Right lobe of liver (tissue), 4 donors: ENCODE results near the gene LZTR1.

ENCODE experiments used
- CTCF ChIP-seq, 4 donors: fragments of 200-600 bp in 3 of 4; fragments of 450-650 bp in 1 of 4; IDR thresholded peaks; one replicate each; pipeline versions ENCODE4 v1.5.1 to v1.8.0; 2016 to 2022; ENCODE audit warnings: antibody characterized with exemption in 4 of 4, mild to moderate bottlenecking in 2 of 4
- POLR2A ChIP-seq: fragments of 450-650 bp; IDR thresholded peaks from one replicate; pipeline ENCODE4 v1.6.1; 2017; ENCODE audit warnings: antibody characterized with exemption, mild to moderate bottlenecking
- donor health status: DM: no; HTN: no; CAD: no.
- donor health status: DM: no; HTN: no; CAD: no.
- donor health status: DM: no; HTN: yes; CAD: no.

- TF ChIP-seq CTCF (IDR thresholded peaks at IDR 0.05), result no peak
- TF ChIP-seq POLR2A, result no peak
Observed at GRCh38 chr22:20964090-20964798, 17.9 kb upstream of the LZTR1 start.
